ENCODE results near the gene CCDC106.

Gene CCDC106

GRCh38 chr19:55669418-55670279 lies 21.6 kb downstream of the CCDC106 start:
- no peak for DNase-seq (ENCODE audit: low read depth)

GRCh38 chr19:55670280-55671053 lies 22.5 kb downstream of the CCDC106 start:
- no peak for DNase-seq (ENCODE audit: low read depth)

GRCh38 chr19:55671054-55671378 lies 23.0 kb downstream of the CCDC106 start:
- DNase-seq (ENCODE audit: low read depth), result no peak

DNA sequence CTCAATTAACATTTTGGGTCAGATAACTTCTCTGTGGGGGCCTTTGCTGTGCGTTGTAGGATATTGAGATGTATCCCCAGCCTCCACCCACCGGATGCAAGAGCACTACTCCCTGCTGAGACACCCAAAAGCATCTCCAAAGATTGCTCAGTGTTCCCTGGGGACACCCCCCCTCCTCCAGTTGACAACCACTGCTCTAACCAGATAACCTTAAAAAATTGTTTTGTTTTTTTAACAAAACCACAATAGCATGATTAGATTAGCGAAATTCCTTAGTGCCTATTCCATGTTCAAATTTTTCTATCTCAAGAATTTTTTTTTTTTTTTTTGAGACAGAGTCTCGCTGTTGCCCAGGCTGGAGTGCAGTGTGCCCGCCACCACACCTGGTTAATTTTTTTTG lies 24.4 kb downstream of the CCDC106 start:
- DNase-seq (ENCODE audit: low read depth), result peak; percentile 38

DNA sequence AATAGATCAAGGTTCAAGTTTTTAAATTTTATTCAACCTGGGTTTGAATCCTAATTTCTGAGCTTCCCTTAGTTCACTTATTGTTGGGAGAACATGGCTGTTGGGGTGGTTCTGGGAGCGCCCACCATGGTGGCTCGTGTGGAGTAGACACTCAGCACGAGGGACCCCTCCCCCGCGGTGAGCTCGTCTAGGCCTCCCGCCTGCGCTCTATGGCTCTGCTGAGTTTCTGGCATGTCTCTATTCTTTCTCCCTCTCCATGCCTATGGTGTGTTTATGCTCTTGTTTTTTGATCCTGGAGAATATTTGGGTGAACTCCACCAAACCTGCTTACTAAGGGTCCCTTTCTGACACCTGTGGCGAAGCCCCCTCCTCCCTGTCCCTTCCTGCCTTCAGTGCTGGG lies 25.5 kb downstream of the CCDC106 start:
- no peak for DNase-seq (ENCODE audit: low read depth)

- DNase-seq (ENCODE audit: low read depth), result no peak
Observed at GRCh38 chr19:55673889-55674288, 25.9 kb downstream of the CCDC106 start.

DNA sequence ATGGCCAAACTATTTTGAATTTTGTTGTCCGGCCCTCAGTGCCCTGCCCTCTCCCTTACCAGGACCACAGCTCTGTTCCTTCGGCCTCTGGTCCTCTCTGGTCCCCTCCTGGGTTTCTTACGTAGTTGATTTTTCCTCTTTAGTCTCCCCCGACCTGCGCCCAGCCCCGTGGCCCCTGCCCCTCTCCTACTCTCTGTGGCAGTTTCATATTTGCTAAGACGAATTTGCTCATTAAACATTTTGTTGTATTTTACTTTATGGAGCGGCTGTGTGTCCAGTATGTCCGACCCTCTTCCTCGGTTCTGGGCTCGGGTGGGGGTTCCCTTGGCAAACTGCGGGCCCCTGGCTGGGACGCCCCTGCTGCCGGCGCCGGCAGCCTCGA lies 26.4 kb downstream of the CCDC106 start:
- no peak for DNase-seq (ENCODE audit: low read depth)

DNA sequence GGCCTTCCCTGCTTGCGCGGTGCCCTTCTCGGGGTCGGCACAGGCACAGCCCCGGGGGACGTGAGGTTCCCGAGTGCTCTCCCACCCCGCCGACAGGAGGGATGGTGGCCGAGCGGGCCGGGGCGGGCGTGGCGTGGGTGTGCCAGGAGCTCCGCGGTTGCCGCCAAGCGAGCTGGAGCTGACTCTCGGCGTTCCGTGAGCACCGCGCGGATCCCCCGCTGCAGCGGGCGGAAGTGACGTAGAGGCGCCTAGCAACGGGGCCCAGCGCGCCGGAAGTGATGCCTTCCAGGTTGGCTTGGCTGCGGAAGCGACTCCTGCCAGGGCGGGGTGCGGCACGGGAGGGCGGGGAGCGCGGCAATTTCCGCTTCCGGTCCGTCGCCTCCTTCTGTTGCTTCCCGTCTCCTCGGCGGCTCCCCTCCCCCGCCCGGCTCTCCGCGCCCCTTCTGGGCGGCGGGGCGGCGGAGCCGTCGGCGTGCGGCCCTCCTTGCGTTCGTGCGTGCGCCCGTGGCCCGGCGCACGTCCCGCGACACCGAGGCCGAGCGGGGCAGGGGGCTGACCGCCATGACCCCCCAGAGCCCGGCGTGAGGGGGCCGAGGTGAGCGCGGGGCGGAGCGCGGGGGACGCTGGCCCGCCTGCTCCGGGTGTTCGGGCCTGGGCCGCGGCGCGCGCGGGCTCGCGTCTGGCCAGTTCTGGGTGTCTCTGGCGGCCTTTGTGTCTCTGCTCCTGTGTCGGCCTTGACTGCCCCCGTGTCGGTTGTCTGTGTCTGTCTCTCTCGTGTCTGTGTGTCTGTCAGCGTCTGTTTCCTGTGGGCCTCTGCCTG lies 27.0 kb downstream of the CCDC106 start, which contains the start of gene EPN1:
EPN1 (plus strand) TSS at position 386 of the 820 bp plus-strand sequence. CDS start 3,402 bp downstream, outside the sequence.
- peak; percentile 98 for DNase-seq (ENCODE audit: low read depth)

DNA sequence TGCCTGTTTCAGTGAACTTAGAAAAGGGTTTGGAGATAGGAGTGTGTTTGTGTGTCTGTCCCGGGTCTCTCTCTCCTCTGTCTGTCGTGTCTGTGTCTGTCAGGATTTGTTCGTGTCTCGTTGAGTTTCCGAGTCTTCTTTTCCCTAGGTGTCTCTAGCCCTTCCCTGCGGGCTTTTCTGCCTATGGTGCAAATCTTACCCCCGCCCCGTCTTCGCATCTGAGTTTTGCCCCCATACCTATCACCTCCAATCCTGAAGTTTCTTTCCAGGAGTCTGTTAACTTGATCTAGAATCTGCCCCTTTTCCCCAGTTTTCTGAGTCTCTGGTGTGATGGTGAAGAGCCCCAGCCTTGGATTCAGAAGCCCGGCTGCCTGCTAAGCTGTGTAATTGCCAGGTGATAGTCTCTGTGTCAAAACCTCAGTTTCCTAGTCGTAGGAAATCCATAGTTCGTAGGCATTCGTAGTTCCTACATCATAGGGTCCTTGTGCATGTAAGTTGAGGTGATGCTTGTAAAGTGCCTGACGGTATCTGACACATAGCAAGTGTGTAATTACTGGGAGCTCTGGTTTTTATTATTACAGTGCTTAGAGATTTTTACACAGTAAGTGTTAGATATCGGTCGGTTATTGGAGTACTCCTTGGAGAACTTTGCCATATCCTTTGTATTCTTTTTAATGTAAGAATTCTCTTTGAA lies 27.8 kb downstream of the CCDC106 start:
- DNase-seq (ENCODE audit: low read depth), result no peak

DNA sequence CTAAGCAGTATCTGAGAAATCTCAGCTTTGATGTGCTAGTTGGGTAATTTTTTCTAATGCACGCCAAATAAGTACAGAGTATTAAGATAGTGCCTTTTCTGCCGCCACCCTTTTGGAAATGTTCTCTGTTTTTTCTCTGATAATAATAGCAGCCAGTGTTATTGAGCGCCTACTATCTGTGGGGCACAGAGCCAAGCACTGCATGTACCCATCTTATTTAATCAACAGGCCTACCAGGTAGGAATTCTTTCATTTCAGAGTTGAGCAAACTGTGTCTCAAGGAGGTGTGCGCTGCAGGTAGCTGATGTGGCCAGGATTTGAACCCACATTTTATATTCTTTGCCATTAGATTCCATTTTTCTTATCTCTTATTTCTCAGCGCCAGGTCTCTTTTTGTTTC lies 28.4 kb downstream of the CCDC106 start:
- peak; percentile 34 for DNase-seq (ENCODE audit: low read depth)

DNA sequence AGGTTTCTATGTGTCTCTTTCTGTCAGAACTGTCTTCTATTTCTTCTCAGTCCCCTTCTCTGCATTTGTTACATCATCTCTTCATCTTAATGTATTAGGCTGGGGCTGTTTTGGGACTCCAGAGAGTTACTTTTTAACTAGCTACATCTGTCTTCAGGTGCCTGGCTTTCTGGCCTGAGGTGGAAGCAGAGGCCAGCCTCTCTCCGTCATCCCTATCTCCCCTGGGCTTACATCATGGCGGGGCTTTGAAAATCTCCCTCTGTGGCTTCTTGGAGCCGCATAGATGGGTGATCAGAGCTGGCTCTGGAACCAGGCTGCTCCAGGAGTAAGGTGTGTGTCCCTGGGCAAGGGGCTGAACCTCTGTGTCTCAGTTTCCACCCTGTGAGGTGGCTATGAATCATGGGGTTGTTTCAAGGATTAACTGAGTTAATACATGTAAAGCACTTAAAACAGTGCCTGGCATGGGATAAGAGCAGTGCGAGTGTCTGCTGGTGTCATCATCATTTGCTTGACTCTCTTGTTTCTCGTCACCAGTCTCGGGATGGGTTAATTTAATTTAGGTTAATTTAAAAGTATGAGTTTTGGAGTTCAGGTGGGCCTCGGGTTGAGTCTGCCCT lies 29.0 kb downstream of the CCDC106 start:
- DNase-seq (ENCODE audit: low read depth), result no peak

GRCh38 chr19:55677572-55678028 lies 29.6 kb downstream of the CCDC106 start:
- DNase-seq (ENCODE audit: low read depth), result no peak

- DNase-seq (ENCODE audit: low read depth), result no peak
Observed at GRCh38 chr19:55678121-55678671, 30.2 kb downstream of the CCDC106 start.

DNA sequence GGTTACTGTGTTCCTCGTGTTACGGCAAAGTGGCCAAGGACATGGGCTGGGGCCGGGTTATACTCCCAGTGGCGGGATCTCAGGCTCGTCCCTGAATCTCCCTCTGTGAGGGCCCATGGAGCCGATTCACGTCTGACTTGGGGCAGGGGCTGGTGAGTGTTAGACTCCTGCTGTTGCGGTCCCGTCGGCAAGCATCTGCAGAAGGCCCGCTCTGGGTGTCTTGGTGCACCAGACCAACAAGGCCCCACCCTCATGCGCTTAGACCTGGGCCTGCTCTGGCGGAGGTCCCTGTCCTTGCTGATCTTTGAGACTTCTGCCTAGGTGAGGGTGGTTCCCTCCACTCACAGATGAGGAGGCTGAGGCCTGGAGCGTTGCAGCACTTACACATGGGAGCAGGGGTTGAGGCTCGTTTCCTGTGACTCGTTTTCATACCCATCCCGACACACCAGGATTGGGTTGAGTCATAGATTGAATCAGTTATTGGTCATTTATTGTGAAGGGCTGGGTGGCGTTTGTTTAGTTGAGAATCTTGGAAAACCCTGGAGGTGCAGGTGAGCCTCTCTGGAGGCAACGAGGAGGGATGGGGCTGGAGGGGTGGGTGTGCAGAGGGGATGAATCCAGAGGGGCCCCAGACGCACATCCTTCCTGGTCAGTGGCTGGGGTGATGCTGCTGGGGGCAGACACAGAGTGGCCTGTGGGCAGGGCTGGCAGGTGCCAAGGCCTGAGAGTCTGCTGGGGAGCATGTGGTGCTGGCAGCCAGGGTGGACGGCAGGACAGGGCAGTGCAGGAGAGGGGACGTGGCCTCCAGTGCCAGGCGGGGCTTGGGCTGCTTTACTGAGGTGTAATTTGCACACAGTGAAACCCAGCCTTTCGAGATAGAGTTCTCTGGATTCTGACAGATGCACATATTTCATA lies 31.6 kb downstream of the CCDC106 start:
- DNase-seq (ENCODE audit: low read depth), result peak; percentile 91

GRCh38 chr19:55680339-55681130 lies 32.5 kb downstream of the CCDC106 start:
- no peak for DNase-seq (ENCODE audit: low read depth)

- DNase-seq (ENCODE audit: low read depth), result no peak
Observed at GRCh38 chr19:55681131-55682092, 33.4 kb downstream of the CCDC106 start.

DNA sequence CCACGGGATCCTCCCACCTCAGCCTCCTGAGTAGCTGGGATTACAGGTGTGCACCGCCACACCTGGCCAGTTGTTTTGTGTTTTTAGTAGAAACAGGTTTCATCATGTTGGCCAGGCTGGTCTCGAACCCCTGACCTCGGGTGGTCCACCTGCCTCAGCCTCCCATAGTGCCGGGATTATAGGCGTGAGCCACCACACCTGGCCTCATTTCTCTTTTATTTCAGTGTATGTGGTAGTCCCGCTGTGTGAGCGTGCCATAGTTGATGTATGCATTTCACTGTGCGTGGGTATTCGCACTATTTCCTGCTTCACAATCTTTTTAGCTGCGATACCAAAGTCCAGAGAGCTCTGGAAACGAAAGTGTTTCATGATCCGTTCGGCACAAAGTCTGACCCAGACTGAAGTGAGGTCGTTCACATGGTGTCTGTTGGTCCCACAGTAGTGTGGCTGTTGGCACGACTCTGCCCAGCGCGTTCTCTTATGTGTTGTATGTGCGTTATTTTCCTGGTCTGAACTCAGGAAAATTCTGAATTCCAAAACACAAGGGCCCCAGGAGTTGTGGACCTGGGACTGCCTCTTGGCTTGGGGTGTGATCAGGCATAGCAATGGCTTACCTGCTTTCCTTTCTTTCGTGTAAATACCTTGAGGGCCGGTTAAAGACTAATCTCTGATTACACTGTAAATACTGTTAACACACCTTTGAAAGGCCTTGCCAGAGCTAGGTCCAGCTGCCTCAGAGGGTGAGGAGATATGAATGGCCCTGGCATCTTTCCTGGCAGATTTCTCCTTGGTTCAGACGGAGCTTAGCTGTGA lies 35.6 kb downstream of the CCDC106 start:
- no peak for DNase-seq (ENCODE audit: low read depth)
